Upper lobe of left lung (tissue), 4 donors: ENCODE data around the gene MATN3.

Experiments
- CTCF ChIP-seq, 6 experiments: fragments of 450-650 bp in 4 of 6; fragments of 200-600 bp in 2 of 6; sonication (generic) in 2 of 6; IDR thresholded peaks; one replicate each; pipeline ENCODE4 v1.5.1; 2016 to 2019; ENCODE audit warnings: antibody characterized with exemption in 6 of 6
- POLR2A ChIP-seq, 4 donors: fragments of 450-650 bp; IDR thresholded peaks; one replicate each; pipeline ENCODE4 v1.5.1; 2016 to 2017; ENCODE audit warnings: antibody characterized with exemption in 4 of 4, mild to moderate bottlenecking in 2 of 4

GRCh38 chr2:19943189-19943588 lies 69.3 kb downstream of the MATN3 start:
- TF ChIP-seq CTCF (IDR thresholded peaks at IDR 0.05) (no peak), POLR2A (IDR thresholded peaks at IDR 0.05) (no peak)
